SU-DHL-6 (cell line): ENCODE results near the gene ADM2.

Experiments used
- CTCF ChIP-seq: fragments of 200-600 bp; sonication (generic); IDR thresholded peaks from one replicate; pipeline ENCODE4 v1.5.1; 2017; ENCODE audit warnings: antibody characterized with exemption, mild to moderate bottlenecking, low read length, moderate library complexity; ENCODE audit not compliant: insufficient read depth, poor library complexity, severe bottlenecking
- EZH2phosphoT487 ChIP-seq: fragments of 200-600 bp; sonication (generic), shearing (Covaris generic); conservative IDR thresholded peaks from 2 replicates; pipeline ENCODE4 v1.6.1; 2018; ENCODE audit warnings: mild to moderate bottlenecking, antibody characterized with exemption, low read length, moderate library complexity, mixed read lengths

DNA sequence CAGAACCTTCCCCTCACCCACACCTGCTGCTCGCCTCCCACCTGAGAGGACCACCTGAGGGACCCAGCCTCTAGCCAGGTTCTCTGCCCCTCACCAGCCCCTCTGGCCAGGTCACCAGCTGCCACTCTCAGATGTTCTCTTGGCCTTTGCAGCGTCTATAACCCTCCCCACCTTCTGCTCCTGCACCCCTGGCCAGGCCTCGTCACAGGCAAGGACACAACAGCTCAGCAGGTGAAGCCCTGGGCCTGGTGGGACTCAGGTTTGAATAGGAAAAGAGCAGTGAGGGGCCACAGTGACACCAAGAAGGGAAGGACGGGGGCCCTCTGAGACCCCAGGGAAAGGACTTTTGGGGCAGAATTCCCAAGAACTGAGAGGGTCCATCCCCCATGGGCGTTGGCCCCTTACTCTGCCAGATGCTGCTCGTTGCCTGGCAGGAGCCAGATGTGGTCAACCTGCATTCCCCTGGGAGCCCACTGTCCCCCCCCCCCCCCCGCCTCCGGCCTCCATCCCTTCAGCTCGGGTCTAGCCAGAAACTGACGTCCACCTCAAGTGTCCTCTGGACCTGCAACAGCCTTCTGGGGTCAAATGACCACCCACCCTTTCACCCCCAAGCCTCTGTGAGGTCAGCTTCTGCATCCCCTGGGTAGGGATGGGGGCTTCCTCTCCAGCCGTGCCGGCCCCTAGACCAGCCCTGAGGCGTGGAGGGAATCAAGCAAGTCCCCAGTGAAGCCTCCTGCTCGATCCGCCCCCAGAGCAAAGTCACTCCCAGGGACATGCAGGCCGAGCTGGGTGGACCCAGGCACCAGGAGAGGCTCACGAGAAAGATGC, 35.2 kb upstream of the ADM2 start:
- no peak for TF ChIP-seq CTCF
- no peak for TF ChIP-seq EZH2phosphoT487
